GM12891 (cell line): Measurements from ENCODE around the gene RTRAF.

Experiments used
- POLR2A ChIP-seq: IDR thresholded peaks from 2 replicates; pipeline ENCODE4 v1.6.1; 2011; ENCODE audit warnings: low read depth, low read length, control low read depth
- POLR2AphosphoS5 ChIP-seq: IDR thresholded peaks from 2 replicates; pipeline ENCODE4 v1.6.1; 2011; ENCODE audit warnings: low read depth, low read length, control low read depth

DNA sequence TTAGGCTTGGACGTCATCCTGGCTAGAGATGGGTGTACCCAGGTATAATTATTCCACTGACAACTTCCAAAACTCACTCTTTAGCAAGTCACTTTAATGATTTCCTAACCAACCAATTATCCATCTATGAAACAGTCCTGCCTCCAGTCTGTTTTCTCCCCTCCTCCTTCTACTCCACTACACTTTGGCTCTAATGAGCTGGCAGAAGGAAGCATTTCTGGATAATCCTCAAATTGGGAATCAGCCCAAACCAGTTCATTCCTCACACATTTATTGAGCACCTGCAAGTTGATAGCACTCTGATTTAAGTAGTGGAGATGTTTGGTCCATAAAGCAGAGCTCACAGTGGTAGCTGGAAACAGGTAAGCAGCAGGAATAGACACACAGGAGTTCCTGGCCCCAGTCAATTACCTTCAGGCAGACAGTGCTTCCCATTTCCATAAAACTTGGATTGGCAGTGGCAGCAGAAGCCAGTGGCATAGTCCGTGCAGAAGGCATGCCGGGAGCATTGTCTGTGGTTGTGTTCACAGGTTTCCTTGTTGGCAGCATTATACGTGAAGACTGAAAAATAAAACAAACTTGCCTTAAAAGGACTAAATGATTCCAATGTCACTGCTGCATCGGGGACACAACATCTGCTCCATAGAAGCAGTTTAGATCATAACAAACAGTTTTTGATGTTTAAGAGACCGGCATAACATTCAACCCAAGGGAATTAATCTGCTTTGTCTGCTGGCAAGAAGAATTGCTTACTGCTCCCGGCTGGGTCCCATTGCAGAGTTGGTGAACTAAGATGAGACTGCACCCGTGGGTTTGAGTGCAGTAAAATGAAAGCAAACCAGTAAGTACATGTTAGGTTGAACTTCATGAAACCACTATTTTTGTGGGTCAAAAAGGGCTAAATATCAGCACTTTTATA is 53.3 kb downstream of the RTRAF start:
- TF ChIP-seq POLR2AphosphoS5 (no peak), POLR2A (no peak)
